Measurements from ENCODE around the gene USP17L19. TPM values are rescaled to one million over a fixed set of nuclear protein-coding genes. Genes with fewer than 3 reads are reported as not detected.
"Not testable (repeated sequence)": the region's sequence is repeated elsewhere in the genome, so short reads cannot be mapped to it uniquely, and the experiment has no call there.

Gene USP17L19, protein sequence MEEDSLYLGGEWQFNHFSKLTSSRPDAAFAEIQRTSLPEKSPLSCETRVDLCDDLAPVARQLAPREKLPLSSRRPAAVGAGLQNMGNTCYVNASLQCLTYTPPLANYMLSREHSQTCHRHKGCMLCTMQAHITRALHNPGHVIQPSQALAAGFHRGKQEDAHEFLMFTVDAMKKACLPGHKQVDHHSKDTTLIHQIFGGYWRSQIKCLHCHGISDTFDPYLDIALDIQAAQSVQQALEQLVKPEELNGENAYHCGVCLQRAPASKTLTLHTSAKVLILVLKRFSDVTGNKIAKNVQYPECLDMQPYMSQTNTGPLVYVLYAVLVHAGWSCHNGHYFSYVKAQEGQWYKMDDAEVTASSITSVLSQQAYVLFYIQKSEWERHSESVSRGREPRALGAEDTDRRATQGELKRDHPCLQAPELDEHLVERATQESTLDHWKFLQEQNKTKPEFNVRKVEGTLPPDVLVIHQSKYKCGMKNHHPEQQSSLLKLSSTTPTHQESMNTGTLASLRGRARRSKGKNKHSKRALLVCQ
- total RNA-seq: not detected in 3 replicates

DNA sequence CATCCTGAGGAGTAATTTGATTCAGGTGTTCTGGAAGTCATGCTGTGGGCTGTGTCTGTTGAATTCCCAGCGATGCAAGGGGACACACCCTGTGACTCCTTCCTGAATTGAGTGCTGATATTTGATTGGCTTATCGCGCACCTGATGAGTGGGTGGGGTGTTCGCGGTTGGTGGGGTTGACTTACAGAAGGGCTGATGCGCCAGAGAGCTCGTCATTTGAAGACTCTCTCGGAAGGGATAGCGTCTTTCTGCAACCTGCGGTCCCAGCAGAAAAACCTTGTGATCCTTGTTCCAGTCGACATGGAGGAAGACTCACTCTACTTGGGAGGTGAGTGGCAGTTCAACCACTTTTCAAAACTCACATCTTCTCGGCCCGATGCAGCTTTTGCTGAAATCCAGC lies at the start of gene USP17L19:
USP17L19 (plus strand) TSS at position 301 of the 400 bp plus-strand sequence; CDS start at position 301, 0 bp downstream.
- not testable (repeated sequence) for DNase-seq (ENCODE audit: low spot score in 2 of 2, unreplicated experiment in 2 of 2); H3K4me3 Mint-ChIP-seq; H3K27ac Mint-ChIP-seq; H3K27me3 Mint-ChIP-seq (ENCODE audit: low read depth); H3K36me3 Mint-ChIP-seq; H3K4me1 Mint-ChIP-seq; H3K9me3 Mint-ChIP-seq

DNA sequence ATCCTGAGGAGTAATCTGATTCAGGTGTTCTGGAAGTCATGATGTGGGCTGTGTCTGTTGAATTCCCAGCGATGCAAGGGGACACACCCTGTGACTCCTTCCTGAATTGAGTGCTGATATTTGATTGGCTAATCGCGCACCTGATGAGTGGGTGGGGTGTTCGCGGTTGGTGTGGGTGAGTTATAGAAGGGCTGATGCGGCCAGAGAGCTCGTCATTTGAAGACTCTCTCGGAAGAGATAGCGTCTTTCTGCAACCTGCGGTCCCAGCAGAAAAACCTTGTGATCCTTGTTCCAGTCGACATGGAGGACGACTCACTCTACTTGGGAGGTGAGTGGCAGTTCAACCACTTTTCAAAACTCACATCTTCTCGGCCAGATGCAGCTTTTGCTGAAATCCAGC lies 42.8 kb upstream of the USP17L19 start, which contains the start of gene USP17L10:
USP17L10 (plus strand) TSS at position 301 of the 400 bp plus-strand sequence; CDS start at position 301, 0 bp downstream.
- not testable (repeated sequence) for H3K27me3 Mint-ChIP-seq (ENCODE audit: low read depth); H3K27ac Mint-ChIP-seq; DNase-seq (ENCODE audit: low spot score in 2 of 2, unreplicated experiment in 2 of 2); H3K36me3 Mint-ChIP-seq; H3K4me3 Mint-ChIP-seq; H3K9me3 Mint-ChIP-seq; H3K4me1 Mint-ChIP-seq

DNA sequence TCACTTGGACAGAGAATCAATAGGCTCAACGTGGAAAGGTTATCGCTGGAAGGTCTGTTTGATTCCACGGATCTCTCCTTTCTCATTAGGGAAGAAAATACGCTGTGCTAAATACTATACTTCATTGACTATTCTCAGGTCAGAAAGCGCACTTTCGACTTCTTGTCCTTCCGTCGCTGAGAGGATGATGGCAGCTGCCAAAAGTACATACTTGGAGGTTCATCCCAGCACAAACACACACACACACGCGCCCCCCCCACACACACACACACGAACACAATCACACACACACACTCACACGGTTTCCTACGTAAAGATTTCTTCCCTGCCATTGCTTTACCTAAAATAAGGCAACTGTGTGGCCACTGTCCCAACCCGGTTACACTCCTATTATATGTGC lies 38.5 kb upstream of the USP17L19 start:
- H3K36me3 Mint-ChIP-seq: not testable (repeated sequence)

DNA sequence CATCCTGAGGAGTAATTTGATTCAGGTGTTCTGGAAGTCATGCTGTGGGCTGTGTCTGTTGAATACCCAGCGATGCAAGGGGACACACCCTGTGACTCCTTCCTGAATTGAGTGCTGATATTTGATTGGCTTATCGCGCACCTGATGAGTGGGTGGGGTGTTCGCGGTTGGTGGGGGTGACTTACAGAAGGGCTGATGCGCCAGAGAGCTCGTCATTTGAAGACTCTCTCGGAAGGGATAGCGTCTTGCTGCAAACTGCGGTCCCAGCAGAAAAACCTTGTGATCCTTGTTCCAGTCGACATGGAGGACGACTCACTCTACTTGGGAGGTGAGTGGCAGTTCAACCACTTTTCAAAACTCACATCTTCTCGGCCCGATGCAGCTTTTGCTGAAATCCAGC lies 38.1 kb upstream of the USP17L19 start, which contains the start of gene USP17L11:
USP17L11 (plus strand) TSS at position 301 of the 400 bp plus-strand sequence; CDS start at position 301, 0 bp downstream.
- not testable (repeated sequence) for H3K9me3 Mint-ChIP-seq, H3K27ac Mint-ChIP-seq

More for the DNA sequence above, 38.5 kb upstream of the USP17L19 start:
- DNase-seq (ENCODE audit: low spot score in 2 of 2, unreplicated experiment in 2 of 2); H3K27ac Mint-ChIP-seq; H3K4me3 Mint-ChIP-seq; H3K4me1 Mint-ChIP-seq; H3K9me3 Mint-ChIP-seq; H3K27me3 Mint-ChIP-seq (ENCODE audit: low read depth): not testable (repeated sequence)

DNA sequence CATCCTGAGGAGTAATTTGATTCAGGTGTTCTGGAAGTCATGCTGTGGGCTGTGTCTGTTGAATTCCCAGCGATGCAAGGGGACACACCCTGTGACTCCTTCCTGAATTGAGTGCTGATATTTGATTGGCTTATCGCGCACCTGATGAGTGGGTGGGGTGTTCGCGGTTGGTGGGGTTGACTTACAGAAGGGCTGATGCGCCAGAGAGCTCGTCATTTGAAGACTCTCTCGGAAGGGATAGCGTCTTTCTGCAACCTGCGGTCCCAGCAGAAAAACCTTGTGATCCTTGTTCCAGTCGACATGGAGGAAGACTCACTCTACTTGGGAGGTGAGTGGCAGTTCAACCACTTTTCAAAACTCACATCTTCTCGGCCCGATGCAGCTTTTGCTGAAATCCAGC lies 33.3 kb upstream of the USP17L19 start, which contains the start of gene USP17L12:
USP17L12 (plus strand) TSS at position 301 of the 400 bp plus-strand sequence; CDS start at position 301, 0 bp downstream.
- not testable (repeated sequence) for H3K27ac Mint-ChIP-seq; H3K9me3 Mint-ChIP-seq; H3K27me3 Mint-ChIP-seq (ENCODE audit: low read depth); DNase-seq (ENCODE audit: low spot score in 2 of 2, unreplicated experiment in 2 of 2); H3K4me1 Mint-ChIP-seq; H3K4me3 Mint-ChIP-seq; H3K36me3 Mint-ChIP-seq

More for the DNA sequence above, 38.1 kb upstream of the USP17L19 start, which contains the start of gene USP17L11:
- DNase-seq (ENCODE audit: low spot score in 2 of 2, unreplicated experiment in 2 of 2); H3K27me3 Mint-ChIP-seq (ENCODE audit: low read depth); H3K4me3 Mint-ChIP-seq; H3K36me3 Mint-ChIP-seq; H3K4me1 Mint-ChIP-seq: not testable (repeated sequence)

DNA sequence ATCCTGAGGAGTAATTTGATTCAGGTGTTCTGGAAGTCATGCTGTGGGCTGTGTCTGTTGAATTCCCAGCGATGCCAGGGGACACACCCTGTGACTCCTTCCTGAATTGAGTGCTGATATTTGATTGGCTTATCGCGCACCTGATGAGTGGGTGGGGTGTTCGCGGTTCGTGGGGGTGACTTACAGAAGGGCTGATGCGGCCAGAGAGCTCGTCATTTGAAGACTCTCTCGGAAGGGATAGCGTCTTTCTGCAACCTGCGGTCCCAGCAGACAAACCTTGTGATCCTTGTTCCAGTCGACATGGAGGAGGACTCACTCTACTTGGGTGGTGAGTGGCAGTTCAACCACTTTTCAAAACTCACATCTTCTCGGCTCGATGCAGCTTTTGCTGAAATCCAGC lies 28.6 kb upstream of the USP17L19 start, which contains the start of gene USP17L13:
USP17L13 (plus strand) TSS at position 301 of the 400 bp plus-strand sequence; CDS start at position 301, 0 bp downstream.
- H3K36me3 Mint-ChIP-seq; H3K4me3 Mint-ChIP-seq; H3K9me3 Mint-ChIP-seq; DNase-seq (ENCODE audit: low spot score in 2 of 2, unreplicated experiment in 2 of 2); H3K4me1 Mint-ChIP-seq; H3K27ac Mint-ChIP-seq; H3K27me3 Mint-ChIP-seq (ENCODE audit: low read depth): not testable (repeated sequence)

DNA sequence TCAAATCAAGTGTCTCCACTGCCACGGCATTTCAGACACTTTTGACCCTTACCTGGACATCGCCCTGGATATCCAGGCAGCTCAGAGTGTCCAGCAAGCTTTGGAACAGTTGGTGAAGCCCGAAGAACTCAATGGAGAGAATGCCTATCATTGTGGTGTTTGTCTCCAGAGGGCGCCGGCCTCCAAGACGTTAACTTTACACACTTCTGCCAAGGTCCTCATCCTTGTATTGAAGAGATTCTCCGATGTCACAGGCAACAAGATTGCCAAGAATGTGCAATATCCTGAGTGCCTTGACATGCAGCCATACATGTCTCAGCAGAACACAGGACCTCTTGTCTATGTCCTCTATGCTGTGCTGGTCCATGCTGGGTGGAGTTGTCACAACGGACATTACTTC lies 22.9 kb upstream of the USP17L19 start:
- not testable (repeated sequence) for H3K27ac Mint-ChIP-seq; H3K4me3 Mint-ChIP-seq; H3K4me1 Mint-ChIP-seq; H3K27me3 Mint-ChIP-seq (ENCODE audit: low read depth); H3K36me3 Mint-ChIP-seq; H3K9me3 Mint-ChIP-seq
- peak in 1 of 2 experiments; percentile 33 for DNase-seq (ENCODE audit: low spot score in 2 of 2, unreplicated experiment in 2 of 2)

DNA sequence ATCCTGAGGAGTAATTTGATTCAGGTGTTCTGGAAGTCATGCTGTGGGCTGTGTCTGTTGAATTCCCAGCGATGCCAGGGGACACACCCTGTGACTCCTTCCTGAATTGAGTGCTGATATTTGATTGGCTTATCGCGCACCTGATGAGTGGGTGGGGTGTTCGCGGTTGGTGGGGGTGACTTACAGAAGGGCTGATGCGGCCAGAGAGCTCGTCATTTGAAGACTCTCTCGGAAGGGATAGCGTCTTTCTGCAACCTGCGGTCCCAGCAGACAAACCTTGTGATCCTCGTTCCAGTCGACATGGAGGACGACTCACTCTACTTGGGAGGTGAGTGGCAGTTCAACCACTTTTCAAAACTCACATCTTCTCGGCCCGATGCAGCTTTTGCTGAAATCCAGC lies 19.1 kb upstream of the USP17L19 start, which contains the start of gene USP17L15:
USP17L15 (plus strand) TSS at position 301 of the 400 bp plus-strand sequence; CDS start at position 301, 0 bp downstream.
- H3K4me3 Mint-ChIP-seq; H3K27ac Mint-ChIP-seq; H3K4me1 Mint-ChIP-seq; DNase-seq (ENCODE audit: low spot score in 2 of 2, unreplicated experiment in 2 of 2); H3K36me3 Mint-ChIP-seq; H3K9me3 Mint-ChIP-seq; H3K27me3 Mint-ChIP-seq (ENCODE audit: low read depth): not testable (repeated sequence)

DNA sequence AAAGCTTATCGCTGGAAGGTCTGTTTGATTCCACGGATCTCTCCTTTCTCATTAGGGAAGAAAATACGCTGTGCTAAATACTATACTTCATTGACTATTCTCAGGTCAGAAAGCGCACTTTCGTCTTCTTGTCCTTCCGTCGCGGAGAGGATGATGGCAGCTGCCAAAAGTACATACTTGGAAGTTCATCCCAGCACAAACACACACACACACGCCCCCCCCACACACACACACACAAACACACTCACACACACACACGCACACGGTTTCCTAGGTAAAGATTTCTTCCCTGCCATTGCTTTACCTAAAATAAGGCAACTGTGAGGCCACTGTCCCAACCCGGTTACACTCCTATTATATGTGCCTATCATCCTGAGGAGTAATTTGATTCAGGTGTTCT lies 14.7 kb upstream of the USP17L19 start:
- not testable (repeated sequence) for H3K27ac Mint-ChIP-seq; DNase-seq (ENCODE audit: low spot score in 2 of 2, unreplicated experiment in 2 of 2); H3K27me3 Mint-ChIP-seq (ENCODE audit: low read depth); H3K9me3 Mint-ChIP-seq; H3K4me3 Mint-ChIP-seq; H3K36me3 Mint-ChIP-seq; H3K4me1 Mint-ChIP-seq

DNA sequence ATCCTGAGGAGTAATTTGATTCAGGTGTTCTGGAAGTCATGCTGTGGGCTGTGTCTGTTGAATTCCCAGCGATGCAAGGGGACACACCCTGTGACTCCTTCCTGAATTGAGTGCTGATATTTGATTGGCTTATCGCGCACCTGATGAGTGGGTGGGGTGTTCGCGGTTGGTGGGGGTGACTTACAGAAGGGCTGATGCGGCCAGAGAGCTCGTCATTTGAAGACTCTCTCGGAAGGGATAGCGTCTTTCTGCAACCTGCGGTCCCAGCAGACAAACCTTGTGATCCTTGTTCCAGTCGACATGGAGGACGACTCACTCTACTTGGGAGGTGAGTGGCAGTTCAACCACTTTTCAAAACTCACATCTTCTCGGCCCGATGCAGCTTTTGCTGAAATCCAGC lies 9.6 kb upstream of the USP17L19 start, which contains the start of gene USP17L17:
USP17L17 (plus strand) TSS at position 301 of the 400 bp plus-strand sequence; CDS start at position 301, 0 bp downstream.
- H3K9me3 Mint-ChIP-seq, H3K4me3 Mint-ChIP-seq: not testable (repeated sequence)

DNA sequence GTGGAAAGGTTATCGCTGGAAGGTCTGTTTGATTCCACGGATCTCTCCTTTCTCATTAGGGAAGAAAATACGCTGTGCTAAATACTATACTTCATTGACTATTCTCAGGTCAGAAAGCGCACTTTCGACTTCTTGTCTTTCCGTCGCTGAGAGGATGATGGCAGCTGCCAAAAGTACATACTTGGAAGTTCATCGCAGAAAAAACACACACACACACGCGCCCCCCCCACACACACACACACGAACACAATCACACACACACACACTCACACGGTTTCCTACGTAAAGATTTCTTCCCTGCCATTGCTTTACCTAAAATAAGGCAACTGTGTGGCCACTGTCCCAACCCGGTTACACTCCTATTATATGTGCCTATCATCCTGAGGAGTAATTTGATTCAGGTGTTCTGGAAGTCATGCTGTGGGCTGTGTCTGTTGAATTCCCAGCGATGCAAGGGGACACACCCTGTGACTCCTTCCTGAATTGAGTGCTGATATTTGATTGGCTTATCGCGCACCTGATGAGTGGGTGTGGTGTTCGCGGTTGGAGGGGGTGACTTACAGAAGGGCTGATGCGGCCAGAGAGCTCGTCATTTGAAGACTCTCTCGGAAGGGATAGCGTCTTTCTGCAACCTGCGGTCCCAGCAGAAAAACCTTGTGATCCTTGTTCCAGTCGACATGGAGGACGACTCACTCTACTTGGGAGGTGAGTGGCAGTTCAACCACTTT lies 5.1 kb upstream of the USP17L19 start, which contains the start of gene USP17L18:
USP17L18 (plus strand) TSS at position 678 of the 728 bp plus-strand sequence; CDS start at position 678, 0 bp downstream.
- not testable (repeated sequence) for H3K4me3 Mint-ChIP-seq; H3K9me3 Mint-ChIP-seq; H3K27ac Mint-ChIP-seq; H3K36me3 Mint-ChIP-seq; H3K27me3 Mint-ChIP-seq (ENCODE audit: low read depth); H3K4me1 Mint-ChIP-seq
- DNase-seq (ENCODE audit: low spot score in 2 of 2, unreplicated experiment in 2 of 2): peak; percentile 16 to 25

More for the DNA sequence above, 9.6 kb upstream of the USP17L19 start, which contains the start of gene USP17L17:
- DNase-seq (ENCODE audit: low spot score in 2 of 2, unreplicated experiment in 2 of 2); H3K36me3 Mint-ChIP-seq; H3K27ac Mint-ChIP-seq; H3K27me3 Mint-ChIP-seq (ENCODE audit: low read depth); H3K4me1 Mint-ChIP-seq: not testable (repeated sequence)

DNA sequence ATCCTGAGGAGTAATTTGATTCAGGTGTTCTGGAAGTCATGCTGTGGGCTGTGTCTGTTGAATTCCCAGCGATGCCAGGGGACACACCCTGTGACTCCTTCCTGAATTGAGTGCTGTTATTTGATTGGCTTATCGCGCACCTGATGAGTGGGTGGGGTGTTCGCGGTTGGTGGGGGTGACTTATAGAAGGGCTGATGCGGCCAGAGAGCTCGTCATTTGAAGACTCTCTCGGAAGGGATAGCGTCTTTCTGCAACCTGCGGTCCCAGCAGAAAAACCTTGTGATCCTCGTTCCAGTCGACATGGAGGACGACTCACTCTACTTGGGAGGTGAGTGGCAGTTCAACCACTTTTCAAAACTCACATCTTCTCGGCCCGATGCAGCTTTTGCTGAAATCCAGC lies 4.6 kb downstream of the USP17L19 start, which contains the start of gene USP17L20:
USP17L20 (plus strand) TSS at position 301 of the 400 bp plus-strand sequence; CDS start at position 301, 0 bp downstream.
- not testable (repeated sequence) for H3K9me3 Mint-ChIP-seq; H3K36me3 Mint-ChIP-seq; DNase-seq (ENCODE audit: low spot score in 2 of 2, unreplicated experiment in 2 of 2)

DNA sequence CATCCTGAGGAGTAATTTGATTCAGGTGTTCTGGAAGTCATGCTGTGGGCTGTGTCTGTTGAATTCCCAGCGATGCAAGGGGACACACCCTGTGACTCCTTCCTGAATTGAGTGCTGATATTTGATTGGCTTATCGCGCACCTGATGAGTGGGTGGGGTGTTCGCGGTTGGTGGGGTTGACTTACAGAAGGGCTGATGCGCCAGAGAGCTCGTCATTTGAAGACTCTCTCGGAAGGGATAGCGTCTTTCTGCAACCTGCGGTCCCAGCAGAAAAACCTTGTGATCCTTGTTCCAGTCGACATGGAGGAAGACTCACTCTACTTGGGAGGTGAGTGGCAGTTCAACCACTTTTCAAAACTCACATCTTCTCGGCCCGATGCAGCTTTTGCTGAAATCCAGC lies 9.4 kb downstream of the USP17L19 start, which contains the start of gene USP17L21:
USP17L21 (plus strand) TSS at position 301 of the 400 bp plus-strand sequence; CDS start at position 301, 0 bp downstream.
- not testable (repeated sequence) for DNase-seq (ENCODE audit: low spot score in 2 of 2, unreplicated experiment in 2 of 2); H3K4me1 Mint-ChIP-seq; H3K27me3 Mint-ChIP-seq (ENCODE audit: low read depth); H3K4me3 Mint-ChIP-seq; H3K27ac Mint-ChIP-seq; H3K9me3 Mint-ChIP-seq; H3K36me3 Mint-ChIP-seq

More for the DNA sequence above, 4.6 kb downstream of the USP17L19 start, which contains the start of gene USP17L20:
- H3K4me3 Mint-ChIP-seq; H3K27ac Mint-ChIP-seq; H3K4me1 Mint-ChIP-seq; H3K27me3 Mint-ChIP-seq (ENCODE audit: low read depth): not testable (repeated sequence)

Measured in mesothelial cell of epicardium (in vitro differentiated cells).